Right atrium auricular region (tissue), 2 donors: Measurements from ENCODE around the gene GLCE. TPM values are rescaled to one million over a fixed set of nuclear protein-coding genes. Genes with fewer than 3 reads are reported as not detected.

Experiments used
- DNase-seq: peaks from one replicate; pipeline ENCODE4 v3.0.0-alpha.2; 2019; ENCODE audit warnings: low spot score
- H3K27ac ChIP-seq, 2 donors: fragments of 200-600 bp; sonication (generic); 1 replicate in 1 of 2; 2 replicates in 1 of 2; pipeline ENCODE4 v1.5.1; 2016 to 2019
- H3K27me3 ChIP-seq, 2 donors: fragments of 200-600 bp; sonication (generic); one replicate each; pipeline versions ENCODE4 v1.5.1 to v1.6.0; 2017 to 2019
- H3K36me3 ChIP-seq: fragments of 200-600 bp; sonication (generic); one replicate; pipeline ENCODE4 v1.5.1; 2016
- H3K4me1 ChIP-seq, 2 donors: fragments of 200-600 bp; sonication (generic); one replicate each; pipeline versions ENCODE4 v1.5.1 to v1.6.0; 2017 to 2019
- H3K4me3 ChIP-seq, 2 donors: fragments of 200-600 bp; sonication (generic); 1 replicate in 1 of 2; 2 replicates in 1 of 2; pipeline ENCODE4 v1.5.1; 2017 to 2019; ENCODE audit warnings: mild to moderate bottlenecking in 1 of 2, moderate library complexity in 1 of 2
- H3K9me3 ChIP-seq, 2 donors: fragments of 200-600 bp; sonication (generic); one replicate each; pipeline ENCODE4 v1.5.1; 2019
- total RNA-seq, 2 donors: library from RNA; depleted of rRNA; stranded (reverse); fragments of >200 nt; gene quantifications; one replicate each; pipeline ENCODE4 v1.1.0, GENCODE V29; 2016
- TF ChIP-seq, protein P1 (sequence below), 2 donors: fragments of 200-600 bp; sonication (generic); IDR thresholded peaks; one replicate each; pipeline ENCODE4 v1.5.1; 2019; ENCODE audit warnings: antibody characterized with exemption in 2 of 2

The GLCE gene
- total RNA-seq, 2 donors from 2014 or later, result 7.0 to 9.6 TPM

DNA sequence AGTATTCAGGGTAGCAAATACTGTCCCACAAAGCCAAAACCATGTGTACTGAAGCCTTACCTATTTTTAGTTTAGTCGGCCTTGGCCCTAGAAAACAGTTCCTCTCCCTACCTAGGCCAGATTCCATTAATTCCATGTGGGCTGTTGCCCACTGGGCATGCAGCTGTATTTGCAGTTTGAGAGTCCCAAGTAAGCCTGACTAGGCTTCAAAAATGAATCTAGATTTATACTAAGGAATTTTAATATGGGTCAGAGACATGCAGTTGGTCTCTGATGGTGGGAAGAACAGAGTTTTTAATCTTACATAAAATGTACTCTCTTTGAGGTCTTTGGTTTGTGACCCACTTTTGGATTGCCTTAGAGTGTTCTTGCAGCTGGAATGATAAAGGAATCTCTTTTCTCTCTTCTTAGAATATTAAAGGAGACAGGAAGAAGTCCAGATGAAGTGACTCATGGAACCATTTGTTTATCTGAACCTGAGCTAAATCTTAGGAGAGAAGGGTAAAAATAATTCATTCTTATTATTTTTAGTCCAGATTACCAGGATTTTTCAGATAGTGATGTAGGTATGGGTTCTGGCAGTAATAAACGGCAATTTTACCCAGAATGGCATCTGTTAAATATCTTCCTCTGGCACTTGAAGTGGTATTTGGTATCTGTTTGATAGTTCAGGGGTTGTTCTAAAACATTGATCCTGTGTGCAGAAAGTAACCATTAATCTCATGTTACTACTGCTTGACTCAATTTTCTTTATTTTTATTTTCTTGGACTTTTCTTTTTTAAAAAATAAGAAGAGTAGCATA lies 33.8 kb downstream of the GLCE start:
- Histone ChIP-seq H3K9me3 (peaks cover 0 to 7% of the 10 kb centered on the region in 2 donors), H3K36me3 (no peaks in the 10 kb centered on the region), H3K4me3 (no peak overlapping the region), H3K27me3 (no peaks in the 10 kb centered on the region), H3K4me1 (peaks cover 0 to 19% of the 10 kb centered on the region in 2 donors), H3K27ac (peak overlapping the region; percentile 2 to 57)
- TF ChIP-seq, protein P1, sequence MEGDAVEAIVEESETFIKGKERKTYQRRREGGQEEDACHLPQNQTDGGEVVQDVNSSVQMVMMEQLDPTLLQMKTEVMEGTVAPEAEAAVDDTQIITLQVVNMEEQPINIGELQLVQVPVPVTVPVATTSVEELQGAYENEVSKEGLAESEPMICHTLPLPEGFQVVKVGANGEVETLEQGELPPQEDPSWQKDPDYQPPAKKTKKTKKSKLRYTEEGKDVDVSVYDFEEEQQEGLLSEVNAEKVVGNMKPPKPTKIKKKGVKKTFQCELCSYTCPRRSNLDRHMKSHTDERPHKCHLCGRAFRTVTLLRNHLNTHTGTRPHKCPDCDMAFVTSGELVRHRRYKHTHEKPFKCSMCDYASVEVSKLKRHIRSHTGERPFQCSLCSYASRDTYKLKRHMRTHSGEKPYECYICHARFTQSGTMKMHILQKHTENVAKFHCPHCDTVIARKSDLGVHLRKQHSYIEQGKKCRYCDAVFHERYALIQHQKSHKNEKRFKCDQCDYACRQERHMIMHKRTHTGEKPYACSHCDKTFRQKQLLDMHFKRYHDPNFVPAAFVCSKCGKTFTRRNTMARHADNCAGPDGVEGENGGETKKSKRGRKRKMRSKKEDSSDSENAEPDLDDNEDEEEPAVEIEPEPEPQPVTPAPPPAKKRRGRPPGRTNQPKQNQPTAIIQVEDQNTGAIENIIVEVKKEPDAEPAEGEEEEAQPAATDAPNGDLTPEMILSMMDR (IDR thresholded peaks at IDR 0.05), result no peak
- DNase-seq, result no peak

DNA sequence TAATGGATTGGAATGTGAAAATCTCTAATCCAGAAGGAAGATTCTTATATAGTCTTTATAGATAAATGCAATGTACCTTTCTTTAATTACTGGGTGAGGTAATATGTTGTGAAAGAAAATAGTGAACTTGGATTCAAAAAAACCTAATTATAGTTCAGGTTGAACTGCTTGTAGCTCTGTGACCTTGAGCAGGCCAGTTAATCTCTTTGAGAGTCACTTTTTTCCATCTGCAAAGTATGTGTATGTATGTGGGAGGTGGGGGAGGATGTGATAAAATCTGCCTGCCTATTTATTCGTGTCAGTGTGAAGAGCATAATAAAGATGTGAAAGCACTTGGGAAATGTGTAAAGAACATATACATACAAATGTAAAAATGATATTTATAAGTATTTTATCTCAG lies 34.4 kb downstream of the GLCE start:
- TF ChIP-seq, protein P1 (IDR thresholded peaks at IDR 0.05), result no peak
- Histone ChIP-seq H3K27ac (peak overlapping the region in 1 of 2 donors; percentile 57), H3K4me1 (peaks cover 0 to 19% of the 10 kb centered on the region in 2 donors), H3K9me3 (peaks cover 0 to 6% of the 10 kb centered on the region in 2 donors), H3K4me3 (no peak overlapping the region), H3K27me3 (no peaks in the 10 kb centered on the region), H3K36me3 (no peaks in the 10 kb centered on the region)
- DNase-seq, result no peak

GRCh38 chr15:69200832-69201745 lies 40.7 kb downstream of the GLCE start:
- Histone ChIP-seq H3K4me3 (no peak overlapping the region), H3K27me3 (no peaks in the 10 kb centered on the region), H3K4me1 (no peaks in the 10 kb centered on the region), H3K27ac (no peak overlapping the region), H3K9me3 (no peaks in the 10 kb centered on the region), H3K36me3 (no peaks in the 10 kb centered on the region)
- TF ChIP-seq, protein P1 (IDR thresholded peaks at IDR 0.05), result no peak
- no peak for DNase-seq

GRCh38 chr15:69206079-69206478 lies 45.6 kb downstream of the GLCE start:
- no peak overlapping the region for H3K27ac ChIP-seq
- TF ChIP-seq, protein P1 (IDR thresholded peaks at IDR 0.05), result no peak
- DNase-seq, result no peak
- H3K36me3 ChIP-seq, result no peaks in the 10 kb centered on the region
- no peaks in the 10 kb centered on the region for H3K9me3 ChIP-seq
- no peaks in the 10 kb centered on the region for H3K27me3 ChIP-seq
- H3K4me1 ChIP-seq, result no peaks in the 10 kb centered on the region
- H3K4me3 ChIP-seq, result no peak overlapping the region

GRCh38 chr15:69209661-69210060 lies 49.2 kb downstream of the GLCE start:
- Histone ChIP-seq H3K36me3 (no peaks in the 10 kb centered on the region), H3K27ac (no peak overlapping the region), H3K4me3 (no peak overlapping the region), H3K9me3 (no peaks in the 10 kb centered on the region), H3K27me3 (no peaks in the 10 kb centered on the region), H3K4me1 (no peaks in the 10 kb centered on the region)
- TF ChIP-seq, protein P1 (IDR thresholded peaks at IDR 0.05), result no peak
- DNase-seq, result no peak
